NCI-H524 (cell line): ENCODE data around the gene AUTS2.
A peak's percentile ranks its signal among the peaks of the same experiment; 100 is the strongest.

Source experiments
- DNase-seq, 2 experiments: peaks; one replicate each; lab custom pipeline; 2025; lab: John Stamatoyannopoulos, UW

Gene AUTS2

DNA sequence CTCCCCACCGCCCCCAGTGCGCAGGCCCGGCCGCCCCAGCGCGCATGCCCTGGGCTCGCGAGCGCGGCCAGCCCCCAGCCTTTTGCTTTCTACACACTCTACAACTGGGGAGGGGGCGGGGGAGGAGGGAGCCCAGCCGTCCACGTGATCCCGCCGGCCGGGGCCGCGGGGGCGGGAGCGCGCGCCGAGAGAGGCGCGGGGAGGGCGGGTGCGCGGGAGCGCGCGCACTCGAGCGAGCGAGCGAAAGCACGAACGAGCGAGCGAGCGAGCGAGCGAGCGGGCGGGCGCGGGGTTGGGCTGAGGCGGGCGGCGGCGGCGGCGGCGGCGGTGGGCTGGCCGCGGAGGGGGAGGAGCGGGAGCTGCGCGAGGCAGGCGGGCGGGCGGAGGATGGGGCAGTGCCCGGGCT, at the start of gene AUTS2:
TSS of gene AUTS2 (plus strand) at position 395 of the 406 bp plus-strand sequence. CDS start 1,179 bp downstream, outside the sequence.
- peak; percentile 89 to 91 for DNase-seq

DNA sequence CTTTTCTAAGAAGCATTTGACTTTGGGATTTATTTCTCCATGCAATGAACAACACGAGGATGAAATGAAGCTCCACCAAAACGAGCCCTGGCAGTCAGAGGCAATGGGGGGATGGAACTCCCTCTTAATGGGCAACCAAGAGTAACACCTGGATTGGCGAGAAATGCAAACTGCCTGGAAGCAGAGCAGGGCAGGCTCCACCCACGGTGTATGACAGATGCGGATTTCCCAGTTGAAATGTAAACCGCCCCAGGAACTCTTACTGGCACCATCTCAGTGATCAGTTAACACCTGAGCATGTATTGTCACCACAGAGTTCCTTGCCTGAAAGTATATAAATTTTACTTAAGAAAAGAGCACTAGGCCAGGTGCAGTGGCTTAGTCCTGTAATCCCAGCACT, 47.3 kb upstream of the AUTS2 start:
- DNase-seq: no peak

DNA sequence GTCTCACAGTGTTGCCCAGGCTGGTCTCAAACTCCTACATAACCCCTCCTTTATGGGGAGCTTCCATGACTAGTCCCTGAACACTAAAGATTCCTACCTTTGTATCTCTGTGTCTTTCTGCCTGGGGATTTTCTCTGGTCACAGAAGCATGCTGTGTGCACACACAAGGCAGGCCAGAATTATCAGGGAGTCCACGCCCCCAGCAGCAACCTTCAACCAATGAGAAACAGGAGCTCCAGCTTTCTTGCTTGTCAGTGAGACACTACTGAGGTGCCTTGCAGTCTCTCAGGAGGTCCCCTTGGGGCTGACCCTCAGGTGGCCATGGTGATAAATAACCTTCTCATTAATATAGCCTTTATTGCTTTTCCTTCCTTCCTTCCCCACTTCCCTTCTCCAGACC, 45.1 kb upstream of the AUTS2 start:
- DNase-seq: no peak

DNA sequence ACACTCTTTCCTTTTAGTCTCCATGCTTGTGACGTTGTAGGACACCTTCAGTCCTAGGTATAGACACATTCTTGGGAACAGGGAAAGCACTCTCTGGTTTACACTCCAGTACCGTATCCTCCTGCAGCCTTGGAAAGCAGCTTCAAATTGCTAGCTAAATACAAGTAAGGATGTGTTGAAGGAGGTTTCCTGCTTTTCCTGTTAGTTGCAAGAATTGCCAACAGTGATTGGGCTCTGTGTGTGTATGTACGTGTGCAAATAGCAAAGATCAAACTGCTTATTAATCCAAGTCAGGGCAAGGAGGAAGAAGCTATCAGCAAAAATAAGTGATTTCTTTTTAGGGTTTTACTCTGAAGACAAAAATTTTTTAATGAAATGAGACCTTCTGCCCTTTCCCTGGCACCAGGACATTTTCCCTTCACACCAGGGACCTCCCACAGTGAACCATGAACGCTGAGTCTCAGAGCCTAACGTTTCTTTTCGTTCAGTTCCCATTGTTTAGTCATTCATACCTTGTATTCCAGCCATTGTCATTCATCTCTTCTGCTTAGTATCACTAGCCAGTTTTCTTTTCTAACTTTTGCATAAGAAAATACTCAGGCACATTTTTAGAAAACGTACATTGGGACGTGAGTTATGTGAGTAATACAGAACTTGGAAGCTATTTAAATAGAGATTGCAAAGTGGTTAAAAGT, 36.9 kb upstream of the AUTS2 start:
- DNase-seq: no peak

DNA sequence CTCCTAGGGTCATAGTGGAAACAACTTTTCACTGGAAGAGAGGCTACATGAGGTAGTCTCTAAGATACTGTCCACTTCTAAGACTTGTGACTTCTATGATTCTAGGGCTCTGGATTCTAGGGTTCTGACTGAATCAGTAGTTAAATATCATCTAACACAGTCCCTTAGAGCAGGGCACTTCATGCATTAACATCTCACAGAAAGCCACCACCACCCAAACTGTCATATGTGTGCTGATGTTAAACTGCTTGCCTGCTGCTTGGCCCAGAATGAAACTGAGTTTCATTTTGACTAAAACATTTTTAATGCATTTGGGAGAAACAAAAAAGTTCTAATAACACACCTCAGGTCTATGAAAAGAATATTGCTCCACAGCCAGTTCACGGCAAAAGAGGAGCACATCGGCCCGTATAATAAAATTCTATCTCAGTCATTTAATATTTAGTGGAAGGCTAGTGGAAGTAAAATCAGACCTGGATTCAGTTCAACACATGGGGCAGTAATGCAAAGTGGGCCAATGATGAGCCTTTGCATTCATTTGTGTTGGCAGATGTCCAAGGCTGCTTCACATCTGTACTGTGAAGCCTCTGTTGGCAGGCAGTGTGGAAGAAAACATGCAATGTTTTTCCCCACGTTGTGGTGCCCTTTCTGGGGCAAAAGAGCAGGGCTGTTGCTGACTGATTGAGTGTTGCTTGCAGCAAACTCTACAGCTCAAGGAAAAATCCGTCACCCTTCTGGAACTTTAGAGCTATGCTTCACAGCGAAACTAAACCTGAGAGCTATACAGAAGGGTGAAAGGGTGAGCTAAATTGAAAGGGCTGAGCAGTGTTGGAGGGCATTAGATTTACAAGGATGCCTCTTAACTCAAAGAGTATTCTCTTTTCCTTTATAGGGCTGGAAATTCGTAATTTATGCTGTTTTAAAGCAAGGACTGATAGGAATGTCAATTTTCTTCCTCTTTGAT, 33.5 kb upstream of the AUTS2 start:
- peak; percentile 35 to 81 for DNase-seq

DNA sequence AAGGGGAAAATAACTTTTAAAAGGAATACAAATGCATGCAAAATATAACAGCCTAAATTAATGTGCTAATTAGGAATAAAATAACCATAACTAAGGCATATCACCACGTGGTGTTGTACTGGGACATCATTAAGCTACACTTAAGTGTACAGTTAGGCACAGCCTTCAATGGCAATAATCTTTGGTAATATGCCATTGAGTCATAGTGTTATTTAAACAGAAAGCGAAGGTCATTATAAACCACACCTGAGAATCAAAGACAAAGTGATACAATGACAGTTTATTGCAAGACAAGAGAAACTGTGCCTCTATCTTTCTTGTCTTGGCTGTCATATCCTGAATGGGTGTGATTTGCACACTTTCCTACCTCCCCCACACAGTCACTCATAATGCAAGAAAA, 30.5 kb upstream of the AUTS2 start:
- no peak for DNase-seq

DNA sequence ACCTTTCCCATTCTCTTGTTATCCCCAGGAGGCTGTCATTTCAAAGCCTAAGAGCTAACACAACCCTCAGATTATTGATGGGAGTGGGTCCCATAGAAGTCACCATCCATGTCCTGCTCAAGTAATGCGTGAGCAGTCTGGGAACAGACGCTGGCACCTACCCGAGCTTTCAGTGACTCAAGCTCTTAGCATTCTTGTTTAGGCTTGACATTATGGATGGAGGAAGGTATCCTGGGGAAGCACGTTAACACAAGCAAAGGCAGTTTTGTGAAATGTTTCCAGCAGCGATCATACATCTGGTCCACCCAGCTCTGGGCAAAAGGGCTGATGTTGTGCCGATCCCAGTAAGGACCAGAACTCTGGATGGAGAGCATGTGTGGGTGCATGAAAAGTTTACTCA, 30.0 kb upstream of the AUTS2 start:
- no peak for DNase-seq

DNA sequence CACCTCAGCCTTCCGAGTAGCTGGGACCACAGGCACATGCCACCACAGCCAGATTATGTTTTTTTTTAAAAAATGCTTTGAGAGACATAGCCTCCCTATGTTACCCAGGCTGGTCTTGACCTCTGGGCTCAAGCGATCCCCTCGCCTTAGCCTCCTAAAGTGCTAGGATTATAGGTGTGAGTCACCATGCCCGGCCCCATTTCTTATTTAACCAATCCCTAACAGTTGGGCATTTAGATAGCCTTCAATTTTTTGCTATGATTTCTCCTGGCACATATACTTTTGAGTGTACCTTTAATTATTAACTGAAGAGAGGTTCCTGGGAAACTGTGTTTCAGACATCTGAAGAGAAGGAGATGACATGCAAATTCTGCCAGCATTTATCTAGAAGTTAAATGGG, 22.6 kb upstream of the AUTS2 start:
- no peak for DNase-seq

DNA sequence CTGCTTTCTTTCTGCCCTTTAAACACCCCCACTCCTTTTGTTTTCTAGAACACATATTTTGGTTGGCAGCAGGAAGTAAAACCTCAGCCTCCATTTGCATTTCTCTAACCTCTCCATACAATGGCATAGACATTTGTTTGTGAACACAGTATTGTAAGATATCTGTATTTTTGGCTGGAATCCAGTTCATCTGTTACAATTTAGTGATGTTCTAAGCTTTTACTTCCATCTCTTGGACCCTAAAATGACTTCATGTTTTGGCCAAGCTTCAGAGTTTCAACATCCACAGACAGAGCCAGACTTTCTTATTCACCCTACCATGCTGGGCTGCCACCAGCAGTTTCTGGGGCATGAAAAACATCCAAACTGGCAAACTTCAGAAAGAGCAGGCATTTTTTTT, 21.1 kb upstream of the AUTS2 start:
- no peak for DNase-seq

DNA sequence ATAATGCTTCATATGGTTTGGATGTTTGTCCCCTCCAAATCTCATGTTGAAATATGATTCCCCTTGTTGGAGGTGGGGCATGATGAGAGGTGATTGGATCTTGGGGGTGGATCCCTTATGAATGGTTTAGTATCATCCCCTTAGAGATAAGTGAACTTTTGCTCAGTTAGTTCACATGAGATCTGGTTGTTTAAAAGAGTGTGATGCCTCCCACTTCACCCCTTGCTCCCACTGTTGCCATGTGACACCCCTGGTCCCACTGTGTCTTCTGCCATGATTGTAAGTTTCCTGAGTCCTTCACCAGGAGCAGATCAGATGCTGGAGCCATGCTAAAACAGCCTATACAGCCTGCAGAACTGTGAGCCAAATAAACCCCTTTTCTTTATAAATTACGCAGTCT, 13.1 kb upstream of the AUTS2 start:
- DNase-seq: no peak

DNA sequence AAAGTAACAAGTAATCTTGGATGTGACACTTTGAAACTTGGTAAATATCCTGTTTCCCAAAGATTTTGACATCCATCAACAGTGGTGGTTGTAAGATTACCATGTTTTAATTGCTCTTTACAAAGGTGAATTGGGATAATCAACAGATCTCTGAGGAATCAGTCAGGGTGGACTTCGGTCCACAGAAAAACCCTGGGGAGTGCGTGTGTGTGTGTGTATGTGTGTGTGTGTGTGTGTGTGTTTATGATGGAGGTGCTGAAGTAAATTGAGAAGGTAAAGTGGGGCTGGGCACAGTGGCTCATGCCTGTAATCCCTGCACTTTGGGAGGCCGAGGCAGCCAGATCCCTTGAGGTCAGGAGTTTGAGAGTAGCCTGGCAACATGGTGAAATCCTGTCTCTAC, 12.0 kb upstream of the AUTS2 start:
- DNase-seq: no peak

DNA sequence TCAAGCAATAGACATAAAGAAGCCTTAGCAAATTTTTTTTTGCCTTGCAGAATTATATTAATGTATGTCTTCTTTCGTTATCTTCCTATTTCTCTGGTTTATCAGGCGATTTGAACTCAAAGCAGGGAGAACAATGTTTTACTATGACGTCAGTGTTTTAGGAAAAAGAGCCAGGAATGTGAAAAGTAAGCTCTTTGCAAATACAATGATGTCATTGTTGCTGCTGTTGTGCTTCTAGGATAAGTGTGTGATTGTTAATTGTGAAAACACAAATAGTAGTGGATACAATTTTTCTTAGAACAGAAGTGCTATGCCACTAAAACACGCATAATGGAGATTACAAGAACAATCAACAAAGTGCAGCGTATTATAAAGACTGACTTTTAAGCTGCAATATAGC, 9.5 kb upstream of the AUTS2 start:
- no peak for DNase-seq

DNA sequence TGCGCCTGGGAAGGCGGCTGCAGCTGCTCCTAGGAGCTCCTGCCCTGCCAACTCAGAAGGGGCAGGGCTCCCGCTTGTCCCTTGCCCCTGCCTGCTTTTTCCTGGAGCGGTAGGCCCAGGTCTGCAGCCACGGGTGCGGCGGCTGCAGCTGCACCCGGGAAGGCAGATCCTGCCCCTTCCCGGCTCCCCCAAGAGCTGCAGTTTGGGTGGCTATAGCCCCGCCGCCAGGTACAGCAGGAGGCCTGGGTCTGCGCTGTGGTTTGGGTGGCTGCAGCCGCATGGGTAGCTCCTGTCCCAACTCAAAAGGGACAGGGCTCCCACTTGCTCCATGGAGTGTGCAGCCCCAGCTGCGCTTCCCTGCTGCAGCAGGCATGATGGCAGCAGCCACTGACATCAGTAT, 6.5 kb upstream of the AUTS2 start:
- no peak for DNase-seq

DNA sequence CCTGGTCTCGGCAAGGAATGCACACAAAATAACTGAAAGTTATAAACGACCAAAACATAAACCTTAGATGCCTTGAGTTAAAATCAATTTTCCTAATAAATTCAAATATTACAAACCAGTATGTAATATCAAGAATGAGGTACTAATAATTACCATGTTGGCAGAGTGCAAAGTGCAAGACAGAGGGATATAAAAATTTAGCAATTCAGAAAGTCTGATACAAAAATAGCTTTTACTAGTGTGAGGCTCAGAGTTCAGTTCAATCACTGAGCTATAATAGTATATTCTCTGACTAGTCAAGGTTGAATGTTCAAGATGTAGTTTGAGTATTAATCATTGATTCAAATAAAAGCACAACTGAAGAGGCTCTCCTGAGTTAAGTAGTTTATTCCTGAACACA, 4.8 kb upstream of the AUTS2 start:
- DNase-seq: no peak

DNA sequence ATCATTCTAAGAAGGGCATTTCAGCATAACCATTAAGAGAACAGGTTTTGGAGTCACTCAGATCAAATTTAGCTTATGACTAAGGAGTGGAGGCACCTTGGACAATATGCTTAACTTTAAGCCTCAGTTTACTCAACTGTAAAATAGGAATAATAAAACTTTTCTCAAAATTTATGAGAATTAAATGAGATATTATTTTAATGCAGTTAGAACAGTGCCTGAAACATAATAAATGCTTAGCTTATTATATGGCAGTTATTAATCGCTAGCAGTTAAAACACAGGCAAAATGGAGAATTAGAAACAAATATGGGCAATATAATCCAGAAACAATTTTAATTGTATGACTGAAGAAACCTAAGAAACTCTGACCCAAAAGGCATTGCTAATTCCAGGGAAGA, 2.9 kb upstream of the AUTS2 start:
- DNase-seq: no peak

DNA sequence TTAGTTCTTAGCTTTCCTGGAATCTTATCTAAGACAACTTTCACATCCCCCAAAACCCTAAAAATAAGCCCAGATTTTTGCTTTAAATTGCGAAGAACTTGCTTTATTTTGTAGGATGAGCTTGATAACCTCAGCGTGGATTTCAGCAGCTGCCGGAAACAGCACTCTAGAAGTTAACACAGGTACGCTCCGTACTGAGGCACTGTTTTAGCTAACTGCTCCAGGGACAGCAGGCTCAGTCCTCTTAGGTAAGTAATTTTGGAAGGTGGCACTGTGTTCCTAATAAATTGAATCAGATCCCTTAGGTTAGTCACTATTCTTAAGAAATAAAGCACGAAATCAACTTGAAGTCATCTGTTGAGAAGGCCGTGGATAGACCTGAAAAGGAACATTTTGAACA, 2.2 kb upstream of the AUTS2 start:
- no peak for DNase-seq

DNA sequence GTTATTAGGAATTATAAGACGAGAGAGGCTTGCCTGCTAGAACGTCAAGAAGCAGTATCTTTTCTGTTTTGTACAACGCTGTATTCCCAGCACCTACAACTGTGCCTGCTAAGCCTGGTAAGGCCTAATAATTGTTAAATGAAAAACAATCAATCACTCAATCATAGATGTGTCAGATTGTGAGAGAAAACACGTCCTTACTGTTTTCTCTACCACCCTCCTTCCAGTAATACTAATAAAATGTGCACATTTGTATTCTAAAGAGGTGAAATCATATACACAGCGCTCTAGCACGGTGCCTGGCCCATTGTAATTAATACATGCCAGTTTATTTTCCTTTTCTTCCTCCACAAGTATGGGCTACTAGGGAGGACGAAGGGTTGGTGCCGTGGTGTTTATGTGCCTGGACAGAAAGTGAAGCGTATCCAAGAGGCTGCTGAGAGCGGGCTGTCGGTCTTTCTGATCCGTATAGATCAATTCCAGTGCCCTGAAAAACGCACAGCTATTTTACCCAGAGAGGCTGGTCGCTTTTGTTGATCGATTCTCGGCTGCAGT, 1.5 kb upstream of the AUTS2 start:
- no peak for DNase-seq

DNA sequence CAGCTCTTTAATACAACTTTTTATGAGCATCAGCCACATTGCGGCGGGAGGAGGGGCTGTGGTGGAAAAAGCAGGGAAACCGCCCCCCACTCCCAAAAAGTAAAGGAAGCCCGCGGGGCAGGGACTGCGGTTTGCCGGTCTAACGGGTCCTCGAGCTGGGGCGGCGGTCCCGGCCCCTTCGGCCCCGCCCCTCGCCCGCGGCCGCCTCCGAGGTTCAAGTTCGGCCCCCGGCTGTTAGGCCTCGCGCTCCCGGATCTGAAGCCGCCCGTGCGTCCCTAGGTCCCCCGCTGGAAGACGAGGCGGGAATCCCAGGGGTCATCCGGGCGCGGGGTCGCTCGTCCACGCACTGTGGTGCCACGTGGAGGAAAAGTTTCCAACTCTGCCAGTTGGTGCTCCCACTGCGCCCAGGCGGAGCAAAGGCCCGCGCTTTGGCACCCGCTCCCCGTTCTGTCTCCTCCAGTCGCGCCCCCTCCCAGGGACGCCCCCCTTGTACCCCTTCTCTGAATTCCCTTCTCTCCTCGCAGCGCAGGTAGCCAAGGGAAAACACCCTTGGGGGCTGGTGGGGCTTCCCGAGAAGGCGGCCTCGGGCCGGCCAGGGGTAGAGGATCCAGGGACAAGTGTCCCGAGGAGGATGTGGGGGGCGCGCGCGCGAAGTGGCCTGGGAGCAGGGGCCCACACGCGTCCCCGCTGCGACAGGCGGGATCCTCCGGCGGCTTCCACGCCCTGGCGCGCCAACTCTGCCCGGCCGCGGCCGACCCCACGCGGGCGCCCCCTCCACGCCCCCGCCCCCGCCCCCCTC, 798 bp upstream of the AUTS2 start:
- DNase-seq: peak; percentile 51

DNA sequence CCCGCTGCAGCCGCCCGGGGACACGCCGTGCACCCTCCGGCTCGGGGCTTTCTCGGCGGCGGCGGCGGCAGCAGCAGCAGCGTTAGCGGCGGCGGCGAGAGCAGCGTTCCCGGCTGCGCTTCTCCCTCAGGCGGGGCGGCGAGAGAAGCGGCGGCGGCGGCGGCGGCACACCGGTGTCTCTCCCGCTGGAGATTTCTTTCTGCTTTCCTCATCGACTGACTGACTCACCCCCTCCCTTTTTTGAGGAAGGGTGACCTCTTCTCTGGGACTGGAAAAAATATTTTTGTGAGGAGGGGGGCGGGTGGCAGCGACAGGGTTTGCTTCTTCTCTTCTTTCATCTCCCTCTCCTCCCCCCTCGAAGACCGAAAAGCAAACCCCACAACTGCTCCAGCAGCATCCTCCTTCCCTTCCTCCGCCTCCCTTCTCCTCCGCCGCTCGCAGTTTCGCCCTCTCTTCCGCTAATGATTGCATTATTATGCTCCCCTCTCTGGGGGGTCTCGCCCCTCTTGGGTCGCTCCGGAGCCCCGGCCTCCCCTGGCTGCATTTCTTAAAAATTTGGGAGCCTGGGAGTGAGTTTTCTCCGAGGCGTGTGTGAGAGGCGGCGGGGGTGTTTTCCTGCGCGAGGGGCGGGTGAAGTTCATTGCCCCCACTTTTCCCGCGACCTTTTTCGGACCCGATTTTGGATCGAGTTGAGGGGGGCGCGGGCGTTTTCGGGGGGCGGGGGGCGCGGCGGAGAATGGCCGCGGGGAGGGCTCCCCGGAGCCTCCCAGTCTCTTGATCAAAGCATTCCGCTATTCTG, 411 bp downstream of the AUTS2 start:
- DNase-seq: peak in 1 of 2 experiments; percentile 50

DNA sequence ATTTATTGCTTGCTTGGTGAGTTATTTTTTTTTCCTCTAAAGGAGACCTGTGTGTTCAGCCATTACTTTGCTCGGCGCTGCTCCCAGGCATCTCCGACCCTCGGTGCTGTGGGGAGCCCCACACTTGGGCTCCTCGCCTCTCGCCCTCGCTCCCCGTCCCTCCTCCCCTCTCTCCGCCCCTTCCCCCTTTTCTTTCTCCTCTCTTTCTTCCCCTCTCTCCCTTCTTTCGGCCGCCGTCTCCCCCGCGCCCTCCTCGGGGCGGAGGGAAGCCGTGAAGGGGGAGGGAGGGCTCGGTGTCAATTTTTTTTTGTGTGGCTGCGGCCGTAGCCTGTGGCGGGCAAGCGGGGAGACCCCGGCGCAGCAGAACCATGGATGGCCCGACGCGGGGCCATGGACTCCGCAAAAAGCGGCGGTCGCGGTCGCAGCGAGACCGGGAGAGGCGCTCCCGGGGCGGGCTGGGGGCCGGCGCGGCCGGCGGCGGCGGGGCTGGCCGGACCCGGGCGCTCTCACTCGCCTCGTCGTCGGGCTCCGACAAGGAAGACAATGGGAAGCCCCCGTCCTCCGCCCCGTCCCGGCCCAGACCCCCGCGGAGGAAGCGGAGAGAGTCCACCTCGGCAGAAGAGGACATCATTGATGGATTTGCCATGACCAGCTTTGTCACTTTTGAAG, 1.1 kb downstream of the AUTS2 start:
- DNase-seq: peak in 1 of 2 experiments; percentile 39
